HUES48 (cell line): ENCODE results near the gene IRX2.

Source experiments
- H3K27ac ChIP-seq: one replicate; pipeline ENCODE4 v1.7.0; 2013; ENCODE audit warnings: low read depth, low read length, inconsistent platforms
- H3K27me3 ChIP-seq: 2 replicates; pipeline ENCODE4 v1.6.1; 2013; ENCODE audit warnings: mild to moderate bottlenecking, low read length; ENCODE audit not compliant: control insufficient read depth, insufficient read depth
- H3K36me3 ChIP-seq: 2 replicates; pipeline ENCODE4 v1.6.1; 2013; ENCODE audit warnings: low read length; ENCODE audit not compliant: control insufficient read depth, insufficient read depth
- H3K4me1 ChIP-seq: 2 replicates; pipeline ENCODE4 v1.6.1; 2013; ENCODE audit warnings: mild to moderate bottlenecking, low read length; ENCODE audit not compliant: control insufficient read depth, insufficient read depth
- H3K4me3 ChIP-seq: 2 replicates; pipeline ENCODE4 v1.5.1; 2013; ENCODE audit warnings: mild to moderate bottlenecking, low read depth, low read length
- H3K9ac ChIP-seq: 2 replicates; pipeline ENCODE4 v1.6.1; 2013; ENCODE audit warnings: mild to moderate bottlenecking, low read depth, low read length, moderate library complexity
- H3K9me3 ChIP-seq: 2 replicates; pipeline ENCODE4 v1.6.1; 2013; ENCODE audit warnings: low read length; ENCODE audit not compliant: control insufficient read depth, insufficient read depth

Gene IRX2

DNA sequence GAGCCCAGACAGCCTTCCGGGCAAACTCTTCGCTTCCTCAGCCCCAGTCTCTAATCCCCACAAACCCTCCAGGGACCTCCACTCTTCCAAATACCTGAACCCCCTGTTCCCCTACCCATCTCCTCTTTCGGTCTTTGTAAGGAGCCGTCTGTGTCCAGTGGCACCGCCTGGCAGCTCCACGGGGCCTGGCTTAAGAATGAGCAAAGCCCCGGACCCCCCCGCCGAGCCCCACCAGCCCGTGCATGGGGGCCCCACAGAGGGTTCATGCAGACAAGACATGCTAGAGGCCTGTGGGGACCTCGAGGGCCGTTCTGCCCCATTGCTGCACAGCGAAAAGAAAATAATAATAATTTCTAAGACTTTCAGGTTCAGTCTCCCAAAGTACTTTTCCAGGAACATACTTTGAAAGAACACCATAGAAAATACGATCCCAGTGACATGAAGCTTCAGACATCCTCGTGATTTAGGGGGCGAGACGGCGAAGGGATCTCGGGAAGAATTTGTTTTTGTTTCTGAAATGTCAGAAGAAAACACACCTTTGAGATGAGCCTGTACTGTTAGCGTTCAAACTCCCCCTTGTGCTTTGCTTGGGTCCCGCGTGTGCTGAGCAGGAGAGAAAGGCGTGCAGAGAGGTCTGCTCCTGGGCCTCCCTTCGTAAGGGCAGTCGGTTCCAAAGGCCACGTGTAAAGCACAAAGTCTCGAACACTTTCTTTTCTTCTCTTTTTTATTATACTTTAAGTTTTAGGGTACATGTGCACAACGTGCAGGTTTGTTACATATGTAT is 49.2 kb downstream of the IRX2 start:
- Histone ChIP-seq H3K9ac (no peak overlapping the region), H3K4me1 (no peaks in the 10 kb centered on the region), H3K4me3 (no peak overlapping the region), H3K27me3 (no peaks in the 10 kb centered on the region), H3K9me3 (no peaks in the 10 kb centered on the region), H3K27ac (no peak overlapping the region), H3K36me3 (no peaks in the 10 kb centered on the region)

DNA sequence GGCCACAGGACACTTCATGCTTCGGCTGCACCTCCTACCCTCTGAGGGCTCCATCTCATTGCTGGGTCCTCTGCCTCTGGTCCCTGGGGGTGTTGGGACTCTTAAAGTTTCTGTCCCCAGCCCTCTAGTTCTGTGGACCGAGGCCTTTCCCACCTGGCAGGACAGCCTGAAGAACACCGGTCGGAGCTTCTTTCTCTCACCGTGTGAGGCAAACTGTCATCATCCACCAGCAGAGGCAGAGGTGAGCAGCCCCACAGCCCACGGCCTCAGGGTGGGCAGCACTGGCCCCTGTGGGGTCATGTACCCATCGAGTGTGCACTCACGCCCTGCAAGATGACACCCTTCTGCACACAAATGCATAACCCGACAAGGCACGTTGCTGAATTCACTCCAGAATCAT is 49.9 kb downstream of the IRX2 start:
- Histone ChIP-seq H3K27me3 (no peaks in the 10 kb centered on the region), H3K4me3 (no peak overlapping the region), H3K4me1 (no peaks in the 10 kb centered on the region), H3K36me3 (no peaks in the 10 kb centered on the region), H3K9ac (no peak overlapping the region), H3K27ac (no peak overlapping the region), H3K9me3 (no peaks in the 10 kb centered on the region)

DNA sequence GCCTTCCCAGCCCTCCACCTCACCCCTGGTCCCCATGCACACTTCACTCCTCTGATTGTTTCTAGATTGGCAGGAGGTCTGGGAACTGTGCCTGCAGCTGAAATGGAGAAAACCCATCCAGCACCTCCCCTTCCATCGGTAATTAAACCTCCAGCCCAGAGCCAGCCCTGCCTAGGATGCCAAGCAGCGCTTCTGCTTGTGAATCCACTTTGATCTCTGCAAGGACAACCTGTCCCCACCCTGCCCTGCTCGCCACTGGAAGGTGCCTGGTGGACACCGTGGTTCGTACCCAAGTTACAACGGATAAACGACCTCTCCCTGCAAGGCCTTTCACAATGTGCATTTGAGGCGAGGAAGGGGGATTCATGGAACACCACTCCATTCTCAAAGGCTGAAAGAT is 50.6 kb downstream of the IRX2 start:
- no peaks in the 10 kb centered on the region for H3K27me3 ChIP-seq
- H3K27ac ChIP-seq: no peak overlapping the region
- no peaks in the 10 kb centered on the region for H3K36me3 ChIP-seq
- no peaks in the 10 kb centered on the region for H3K4me1 ChIP-seq
- no peak overlapping the region for H3K4me3 ChIP-seq
- H3K9ac ChIP-seq: no peak overlapping the region
- no peaks in the 10 kb centered on the region for H3K9me3 ChIP-seq

DNA sequence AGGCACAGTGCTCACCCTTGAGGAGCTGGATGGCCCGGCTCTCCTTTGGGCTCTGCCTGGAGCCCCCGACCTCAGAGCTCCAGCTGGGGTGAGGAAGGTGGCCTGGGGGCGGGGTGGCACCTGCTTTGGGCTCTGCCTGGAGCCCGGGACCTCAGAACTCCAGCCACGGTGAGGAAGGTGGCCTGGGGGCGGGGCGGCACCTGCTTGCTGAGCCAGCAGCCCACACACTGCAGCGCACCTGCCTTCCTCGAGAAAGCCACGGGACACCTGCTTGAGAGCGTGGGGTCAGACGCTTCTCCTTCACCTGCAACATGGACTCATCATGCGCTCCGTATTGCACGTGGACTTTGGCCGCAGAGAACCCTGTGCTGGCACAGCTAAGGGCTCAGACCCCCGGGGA is 51.8 kb downstream of the IRX2 start:
- Histone ChIP-seq H3K4me3 (no peak overlapping the region), H3K27ac (no peak overlapping the region), H3K27me3 (no peaks in the 10 kb centered on the region), H3K36me3 (no peaks in the 10 kb centered on the region), H3K9ac (no peak overlapping the region), H3K4me1 (no peaks in the 10 kb centered on the region), H3K9me3 (no peaks in the 10 kb centered on the region)

DNA sequence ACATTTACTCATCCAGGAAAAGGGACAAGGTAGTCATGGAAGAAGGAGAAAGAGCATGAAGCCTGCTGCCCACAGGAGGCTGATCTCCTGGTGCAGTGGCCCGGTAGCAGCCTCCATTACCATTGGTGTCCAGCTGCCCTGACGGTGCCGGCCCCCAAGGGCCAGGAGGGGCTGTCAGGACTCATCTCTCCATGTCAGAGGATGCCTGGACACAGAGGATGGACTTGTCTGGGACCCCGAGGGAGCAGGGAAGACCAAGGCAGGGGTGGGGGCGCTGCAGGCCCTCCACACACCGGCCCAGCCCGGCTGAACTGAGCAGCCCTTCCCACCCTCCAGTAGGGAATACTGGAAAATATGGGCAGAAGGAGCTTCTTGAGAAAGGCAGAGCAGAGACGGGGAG is 52.2 kb downstream of the IRX2 start:
- no peaks in the 10 kb centered on the region for H3K4me1 ChIP-seq
- no peaks in the 10 kb centered on the region for H3K36me3 ChIP-seq
- H3K9me3 ChIP-seq: no peaks in the 10 kb centered on the region
- H3K27me3 ChIP-seq: no peaks in the 10 kb centered on the region
- no peak overlapping the region for H3K9ac ChIP-seq
- no peak overlapping the region for H3K4me3 ChIP-seq
- H3K27ac ChIP-seq: no peak overlapping the region

DNA sequence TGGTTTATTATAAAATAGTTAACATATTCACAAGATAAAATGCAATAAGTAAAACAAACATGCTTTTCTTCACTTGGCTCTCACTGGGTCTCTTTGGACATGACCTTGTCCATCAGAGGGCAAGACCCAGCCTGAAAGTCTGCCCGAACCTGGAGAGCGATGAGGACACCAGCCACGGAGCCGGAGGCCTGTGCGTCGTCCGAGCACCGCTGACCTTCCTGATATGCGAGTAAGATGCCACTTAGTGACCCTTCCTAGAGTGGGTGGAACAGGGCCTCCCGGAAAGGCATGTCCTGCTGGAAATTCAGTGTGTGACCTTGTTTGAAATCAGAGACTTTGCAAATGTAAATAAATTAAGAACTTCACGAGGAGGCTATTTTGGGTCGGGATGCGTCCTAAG is 52.9 kb downstream of the IRX2 start:
- Histone ChIP-seq H3K4me3 (no peak overlapping the region), H3K9me3 (no peaks in the 10 kb centered on the region), H3K4me1 (no peaks in the 10 kb centered on the region), H3K27me3 (no peaks in the 10 kb centered on the region), H3K27ac (no peak overlapping the region), H3K36me3 (no peaks in the 10 kb centered on the region), H3K9ac (no peak overlapping the region)

DNA sequence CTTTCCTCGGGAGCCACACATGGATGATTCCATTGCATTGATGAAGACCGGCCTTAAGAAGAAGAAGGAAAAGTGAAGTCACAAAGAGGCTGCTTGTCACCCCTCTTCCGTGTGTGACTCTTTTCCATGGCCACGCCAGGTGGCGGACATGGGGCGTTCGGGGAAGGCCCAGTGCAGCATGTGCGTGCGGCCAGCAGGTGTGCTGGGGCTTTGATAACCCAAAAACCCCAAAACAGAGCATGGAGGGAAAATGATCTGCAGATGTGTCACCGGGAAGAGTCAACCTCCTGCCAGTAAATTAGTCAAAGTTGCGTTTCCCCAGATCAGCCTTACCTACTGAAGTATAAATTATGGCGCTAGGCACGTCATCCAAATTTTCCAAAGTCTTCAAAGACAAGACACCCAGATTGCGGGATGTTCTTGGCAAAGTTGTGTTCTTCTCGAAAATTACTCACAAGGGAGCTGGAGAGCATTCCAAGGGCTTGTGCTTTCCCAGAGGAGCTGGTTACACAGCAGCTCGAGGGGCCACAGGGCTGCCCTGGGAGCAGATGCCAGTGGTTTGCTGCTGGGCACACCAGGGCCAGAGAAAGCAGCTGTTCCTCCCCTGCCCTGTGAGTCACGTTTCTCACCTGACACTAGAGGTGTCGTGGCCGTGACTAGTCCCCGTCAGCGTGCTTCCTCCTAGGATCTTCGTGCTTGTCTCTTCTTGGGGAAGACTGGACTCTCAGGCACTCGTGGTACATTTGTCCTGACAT is 53.9 kb downstream of the IRX2 start:
- Histone ChIP-seq H3K4me3 (no peak overlapping the region), H3K27ac (no peak overlapping the region), H3K9ac (no peak overlapping the region), H3K4me1 (no peaks in the 10 kb centered on the region), H3K9me3 (no peaks in the 10 kb centered on the region), H3K36me3 (no peaks in the 10 kb centered on the region), H3K27me3 (no peaks in the 10 kb centered on the region)

- H3K27ac ChIP-seq: no peak overlapping the region
- H3K9me3 ChIP-seq: no peaks in the 10 kb centered on the region
- H3K36me3 ChIP-seq: no peaks in the 10 kb centered on the region
- no peaks in the 10 kb centered on the region for H3K27me3 ChIP-seq
- no peaks in the 10 kb centered on the region for H3K4me1 ChIP-seq
- no peak overlapping the region for H3K4me3 ChIP-seq
- no peak overlapping the region for H3K9ac ChIP-seq
These were observed 54.4 kb downstream of the IRX2 start for GRCh38 chr5:2697041-2697440.
